ENCODE data around the gene ASB2.

ASB2 gene

DNA sequence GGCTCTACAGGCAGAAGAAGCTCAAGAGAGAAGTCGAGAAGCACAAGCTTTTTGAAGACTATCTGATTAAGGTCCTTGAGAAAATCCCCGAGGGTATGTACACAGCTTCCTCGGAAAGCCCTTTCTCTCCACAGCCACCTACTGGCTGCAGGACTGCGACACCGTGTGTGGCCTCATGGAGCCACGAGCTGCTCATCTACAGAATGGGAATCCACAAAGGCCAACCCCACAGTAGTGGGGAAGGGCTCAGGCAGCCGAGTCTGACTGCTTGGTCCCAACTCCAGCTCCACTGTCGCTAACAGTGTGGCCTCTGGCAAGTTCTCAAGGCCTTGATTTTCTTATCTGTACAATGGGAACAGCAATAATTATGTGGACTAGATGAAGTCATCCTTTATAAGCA, 23.2 kb upstream of the ASB2 start:
- DNase-seq, result no peak

DNA sequence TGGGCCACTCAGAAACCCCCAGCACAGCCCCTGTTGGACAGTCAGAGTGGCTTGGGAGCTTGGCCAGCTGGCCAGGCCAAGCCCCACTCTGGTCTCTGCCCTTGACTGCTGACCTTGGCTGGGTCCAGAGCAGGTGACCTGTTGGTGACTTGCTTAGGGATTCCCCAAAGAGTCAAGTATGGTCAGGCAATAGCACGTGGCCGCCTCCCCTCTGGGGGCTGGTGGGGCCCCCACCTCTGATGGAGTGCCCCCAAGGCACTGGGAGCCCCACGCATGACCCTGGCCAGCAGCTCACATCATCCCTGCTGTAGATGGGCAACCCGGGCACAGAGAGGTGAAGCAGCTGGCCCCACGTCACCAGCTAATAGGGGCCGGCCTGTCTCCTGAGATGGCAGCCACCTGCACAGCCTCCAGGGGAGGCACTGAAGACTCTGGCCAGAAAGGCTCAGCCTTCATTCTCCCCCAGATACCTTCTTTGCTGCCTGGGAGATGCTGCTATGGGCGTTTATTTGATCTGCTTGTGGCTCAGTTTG, 22.6 kb upstream of the ASB2 start:
- no peak for DNase-seq

DNA sequence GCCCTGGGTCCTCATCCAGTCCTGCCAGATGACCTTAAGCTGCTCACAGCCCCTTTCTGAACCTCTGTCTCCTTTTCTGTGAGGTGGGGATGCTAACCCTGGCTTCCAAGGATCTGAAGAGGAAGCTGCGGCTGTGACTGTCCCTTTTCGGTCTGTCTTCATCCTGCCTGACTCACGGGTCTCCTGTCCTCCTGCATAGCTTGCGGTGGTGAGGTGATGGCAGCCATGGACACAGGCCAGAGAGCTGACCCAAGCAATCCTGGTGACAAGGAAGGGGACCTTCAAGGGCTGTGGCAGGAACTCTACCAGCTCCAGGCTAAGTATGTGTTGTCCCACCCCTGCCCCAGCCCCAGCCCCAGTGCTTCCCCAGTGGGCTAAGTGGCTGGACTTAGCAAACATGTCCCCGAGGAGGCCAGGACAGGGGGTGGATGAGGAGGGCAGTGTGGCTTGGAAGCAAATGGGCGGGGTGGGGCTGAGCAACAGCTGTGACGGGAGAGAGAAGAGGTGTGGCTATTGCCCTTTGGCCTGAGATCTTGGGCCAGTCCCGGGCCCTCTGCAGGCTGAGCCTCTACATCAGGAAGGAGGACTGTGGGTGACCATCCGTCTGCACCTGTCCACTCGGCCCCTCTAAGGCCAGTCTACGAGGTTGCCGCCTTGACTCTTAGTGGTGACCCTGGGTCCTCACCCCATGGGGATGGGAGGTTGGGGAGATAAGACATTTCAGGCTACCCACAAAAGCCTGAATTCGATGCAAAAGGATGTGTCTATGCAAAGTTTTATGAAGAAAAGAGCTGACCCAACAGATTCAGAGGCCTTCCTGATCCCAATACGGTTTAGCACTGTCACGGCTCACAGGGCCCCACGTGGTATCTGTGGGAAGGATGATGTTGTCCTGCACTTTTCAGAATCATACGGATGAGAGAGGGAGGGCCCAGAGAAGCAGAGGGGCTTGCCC, 21.8 kb upstream of the ASB2 start:
- no peak for DNase-seq

DNA sequence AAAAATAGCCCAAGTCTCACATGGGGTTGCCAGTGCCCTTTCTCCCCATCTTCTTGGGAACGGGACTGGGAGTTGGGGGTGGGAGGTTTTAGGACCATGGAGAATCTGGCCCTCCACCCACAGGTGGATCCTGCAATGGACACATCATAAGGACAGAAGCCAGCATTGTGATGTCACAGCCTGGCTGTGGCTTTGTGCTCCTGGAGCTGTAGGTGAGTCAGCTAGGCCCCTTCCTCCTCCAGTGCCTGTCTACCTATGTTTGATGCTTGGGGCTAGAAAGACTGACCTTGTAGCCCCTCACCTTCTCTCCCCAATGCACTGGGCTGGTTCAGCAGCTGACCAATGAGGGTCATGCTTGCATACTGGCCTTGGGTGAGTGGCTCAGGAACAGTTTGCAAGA, 20.7 kb upstream of the ASB2 start, which contains the start of gene CCDC197:
Gene CCDC197 (plus strand): TSS at position 220 of the 400 bp plus-strand sequence. CDS start 831 bp downstream, outside the sequence.
- peak; percentile 32 for DNase-seq

DNA sequence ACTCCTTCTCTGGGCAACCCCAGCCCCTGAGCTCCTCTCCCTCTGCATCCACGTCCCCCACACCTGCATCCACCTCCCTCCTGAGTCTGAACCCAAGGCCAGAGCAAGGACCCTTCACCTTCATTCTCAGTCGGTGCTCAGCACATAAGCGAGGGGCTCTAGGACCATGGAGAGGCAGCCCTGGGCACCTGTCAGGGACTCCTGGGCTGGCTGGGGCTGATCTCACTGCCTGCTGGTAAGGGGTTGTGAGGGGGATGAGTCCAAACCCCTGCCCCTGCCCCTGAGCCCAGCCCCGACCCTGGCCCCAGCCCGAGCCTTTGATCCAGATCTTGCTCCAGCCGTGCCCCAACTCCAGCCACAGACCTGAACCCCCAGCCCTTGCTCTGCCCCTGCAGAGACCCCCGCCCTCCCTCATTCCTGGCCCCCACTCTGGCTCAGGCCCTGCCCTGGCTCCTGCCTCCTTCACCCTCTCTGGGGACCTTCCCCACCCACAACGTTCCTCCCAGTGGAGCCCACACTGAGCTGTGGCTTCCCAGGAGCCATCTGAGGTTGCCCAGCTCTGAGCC, 19.8 kb upstream of the ASB2 start:
- no peak for DNase-seq

DNA sequence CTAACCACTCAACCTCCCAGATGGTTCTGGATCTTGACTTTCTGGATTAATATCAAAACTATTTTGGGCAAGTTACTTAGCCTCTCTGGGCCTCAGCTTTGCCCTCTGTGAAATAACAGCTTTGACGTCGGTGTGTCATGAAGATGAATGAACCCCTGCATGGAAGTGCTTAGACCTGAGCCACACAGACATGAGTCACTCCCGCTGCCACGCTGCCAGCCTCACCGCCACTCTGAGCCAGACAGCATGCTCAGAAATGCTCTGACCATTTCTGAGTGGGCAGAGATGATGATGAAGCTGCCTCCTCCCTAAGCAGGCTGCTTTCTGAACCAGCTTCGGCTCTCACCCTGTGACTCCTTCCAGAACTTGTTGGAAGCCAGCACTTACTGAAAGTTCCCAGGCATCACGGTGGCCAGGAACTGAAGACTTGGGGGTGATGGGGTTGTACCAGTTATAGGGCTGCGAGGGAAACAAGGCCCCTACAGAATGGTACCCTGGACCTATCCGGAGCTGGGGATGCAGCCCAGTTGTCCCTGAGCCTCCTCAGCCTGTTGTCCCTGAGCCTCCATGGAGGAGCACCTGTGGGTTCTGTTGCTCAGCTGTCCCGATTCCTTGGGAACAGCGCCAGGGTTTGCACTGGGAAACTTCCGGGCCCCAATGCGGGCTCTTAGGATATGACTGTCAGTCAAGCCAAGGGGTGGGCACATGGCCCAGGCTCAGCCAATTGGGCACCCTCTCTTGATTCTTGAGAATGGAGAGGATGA, 18.7 kb upstream of the ASB2 start:
- peak; percentile 63 for DNase-seq

DNA sequence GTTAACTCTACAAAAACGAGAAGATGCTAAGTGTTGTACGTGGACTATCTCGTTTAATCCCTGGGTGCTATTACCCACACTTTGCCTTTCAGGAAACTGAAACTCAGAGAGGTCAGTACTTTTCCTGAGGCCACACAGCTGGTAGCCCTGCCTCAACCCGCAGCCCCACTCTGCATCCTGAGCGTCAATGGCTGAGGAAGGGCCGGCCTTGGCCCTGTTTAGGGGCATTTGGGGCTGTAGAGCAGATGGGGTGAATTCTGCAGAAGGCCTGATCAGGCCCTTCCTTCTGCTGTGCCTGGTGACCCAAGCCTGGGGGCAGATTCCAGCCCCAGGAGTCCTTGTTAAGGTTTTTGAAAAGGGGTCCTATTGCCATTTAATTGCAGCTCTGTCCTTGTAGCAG, 17.0 kb upstream of the ASB2 start:
- DNase-seq, result no peak

DNA sequence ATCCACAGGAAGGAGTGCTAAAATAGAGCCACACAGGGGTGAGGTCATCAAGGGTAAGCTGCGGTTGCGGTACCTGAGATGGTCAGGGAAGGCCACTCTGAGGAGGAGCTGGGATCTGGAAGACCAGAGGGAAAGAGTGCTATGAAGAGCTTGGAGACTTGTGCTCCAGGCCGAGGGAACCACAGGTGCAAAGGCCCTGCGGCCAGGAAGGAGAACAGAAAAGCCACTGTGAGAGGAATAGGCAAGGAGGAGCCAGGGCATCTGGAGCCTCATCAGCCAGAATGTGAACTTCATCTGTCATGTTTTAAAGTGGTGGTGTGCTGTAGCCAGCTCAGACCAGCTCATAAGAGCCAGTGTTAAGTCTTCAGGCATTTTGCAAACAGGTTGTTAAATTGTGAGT, 15.3 kb upstream of the ASB2 start:
- DNase-seq, result no peak

DNA sequence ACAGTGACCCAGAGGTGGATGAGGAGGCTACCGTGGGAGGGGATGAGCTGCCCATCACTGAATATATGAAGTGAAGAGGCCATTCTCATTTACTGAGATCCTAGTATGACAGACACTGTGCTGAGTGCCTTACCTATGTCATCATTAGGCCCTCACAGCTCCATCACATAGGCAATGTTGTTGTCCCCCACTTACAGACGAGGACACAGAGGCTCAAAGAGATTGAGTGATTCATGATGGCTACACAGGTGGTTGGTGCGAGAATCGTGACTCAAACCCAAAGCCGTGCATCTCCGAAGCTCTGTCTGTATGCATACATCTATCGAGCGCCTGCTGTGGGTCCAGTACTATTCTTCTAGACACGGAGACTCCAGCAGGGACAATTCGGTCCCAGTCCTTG, 14.8 kb upstream of the ASB2 start:
- no peak for DNase-seq

DNA sequence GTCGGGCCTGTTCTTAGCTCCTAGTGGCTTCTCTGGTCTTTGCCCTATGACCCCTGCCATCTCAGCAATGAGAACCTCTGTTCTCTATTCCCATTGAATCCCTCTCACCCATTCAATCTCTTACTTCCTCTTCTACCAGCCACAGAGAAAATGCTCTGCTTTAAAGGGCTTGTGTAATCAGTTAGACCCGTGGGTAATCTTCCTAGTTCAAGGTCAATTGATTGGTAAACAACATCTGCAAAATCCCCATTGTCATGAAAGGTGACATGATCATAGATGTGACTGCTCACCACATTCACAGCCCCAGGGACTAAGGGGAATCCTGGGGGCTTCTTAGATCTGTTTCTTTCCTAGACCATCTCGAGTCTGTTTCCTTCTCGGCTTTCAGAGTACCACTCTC, 13.6 kb upstream of the ASB2 start:
- DNase-seq, result no peak

DNA sequence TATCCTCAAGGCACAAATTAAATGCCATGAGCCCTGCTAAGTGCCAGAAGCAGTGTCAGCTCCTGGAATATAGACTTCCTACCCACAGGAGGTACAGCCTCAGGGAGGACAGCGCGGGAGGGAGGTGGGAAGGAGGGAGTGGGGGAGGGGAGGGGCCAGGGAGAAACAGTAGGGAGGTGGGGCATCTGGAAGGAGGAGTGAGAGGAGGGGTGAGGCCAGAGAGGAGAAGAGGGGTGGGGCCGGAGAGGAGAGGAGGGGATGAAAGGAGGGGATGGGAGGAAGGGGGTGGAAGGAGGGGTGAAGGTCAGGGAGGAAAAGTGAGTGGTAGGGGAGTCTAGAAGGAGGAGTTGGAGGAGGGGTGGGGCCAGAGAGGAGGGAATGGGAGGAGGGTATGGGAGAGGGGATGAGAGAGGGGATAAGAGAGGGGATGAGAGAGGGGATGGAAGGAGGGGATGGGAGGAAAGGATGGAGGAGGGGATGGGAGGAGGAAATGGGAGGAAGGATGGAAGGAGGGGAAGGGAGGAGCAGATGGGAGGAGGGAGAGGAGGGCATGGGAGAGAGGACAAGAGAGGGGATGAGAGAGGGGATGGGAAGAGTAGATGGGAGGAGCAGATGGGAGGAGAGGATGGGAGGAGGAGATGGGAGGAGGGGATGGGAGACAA, 11.6 kb upstream of the ASB2 start:
- no peak for DNase-seq

DNA sequence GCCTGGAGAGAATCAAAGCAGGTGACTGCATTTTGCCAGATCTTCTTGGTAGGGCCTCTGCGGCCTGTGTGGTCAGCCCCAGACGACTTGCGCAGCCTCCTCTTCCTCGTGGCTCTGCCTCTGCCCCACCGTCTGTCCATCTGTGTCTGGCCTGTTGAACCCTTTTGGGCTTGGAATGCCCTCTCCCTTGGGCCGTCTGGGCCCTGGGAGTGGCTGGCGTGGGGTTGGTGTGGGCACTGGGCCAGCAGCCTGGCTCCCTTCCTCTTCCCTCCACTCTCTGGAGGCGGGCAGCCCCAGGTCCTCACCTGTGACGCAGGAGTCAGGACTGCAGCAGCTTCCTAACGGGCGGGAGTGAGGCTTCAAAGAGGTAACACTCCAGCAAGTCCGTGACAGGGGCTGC, 11.0 kb upstream of the ASB2 start:
- no peak for DNase-seq

DNA sequence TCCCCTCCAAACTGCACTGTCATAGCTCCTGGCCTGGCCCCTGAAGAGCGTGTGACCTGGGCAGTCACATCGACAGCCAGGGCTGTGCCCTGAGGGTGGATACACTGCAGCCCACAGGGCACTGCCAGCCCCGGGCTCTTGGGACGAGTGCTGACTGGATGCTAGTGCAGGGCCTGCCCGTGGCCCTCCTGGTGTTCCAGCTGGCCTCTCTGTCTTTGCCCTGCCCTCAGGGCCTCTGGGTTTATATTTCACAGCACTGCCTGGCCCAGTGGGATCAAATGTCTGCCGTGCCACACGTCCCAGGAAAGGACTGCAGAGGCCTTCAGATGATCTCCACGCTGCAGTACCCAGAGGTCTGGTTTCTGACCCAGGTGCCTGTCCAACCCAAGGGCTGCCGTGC, 10.6 kb upstream of the ASB2 start:
- no peak for DNase-seq

DNA sequence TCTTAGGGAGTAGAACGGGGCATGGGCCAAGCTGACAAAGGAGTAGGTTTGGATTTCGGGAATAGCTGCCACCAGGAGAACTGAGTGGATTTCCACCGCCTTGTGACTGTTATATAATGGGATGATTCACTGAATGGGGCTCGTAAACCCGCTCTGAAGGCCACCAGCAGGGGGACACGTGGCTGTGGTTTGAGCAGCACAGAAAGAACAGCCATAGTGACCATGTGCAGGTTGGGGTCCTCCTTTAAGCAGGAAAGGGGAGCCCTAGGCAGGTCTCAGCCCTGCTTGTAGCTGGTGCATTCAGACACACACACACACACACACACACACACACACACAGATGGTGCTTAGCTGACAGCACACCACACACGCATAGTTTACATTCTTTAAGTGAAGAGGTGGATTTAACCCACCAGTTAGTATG, 8.6 kb upstream of the ASB2 start:
- DNase-seq, result no peak

DNA sequence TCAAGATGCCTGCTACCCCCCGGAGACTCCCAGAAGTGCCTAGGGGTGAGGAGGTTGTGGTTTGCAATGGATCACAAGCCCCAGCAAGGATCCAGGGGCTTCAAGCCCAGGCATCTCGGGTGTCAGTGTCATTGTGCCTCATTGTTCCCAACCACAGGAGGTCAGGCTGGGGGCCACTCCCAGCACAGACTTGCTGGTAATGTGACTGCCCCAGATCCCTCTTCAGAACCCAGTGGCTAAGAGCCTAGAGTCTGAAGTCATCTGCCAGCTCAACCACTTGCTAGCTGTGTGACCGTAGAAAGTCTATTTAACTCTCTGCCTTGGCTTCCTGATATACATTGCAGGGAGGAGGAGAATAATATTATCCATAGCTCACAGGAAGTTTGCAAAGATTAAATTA, 7.7 kb upstream of the ASB2 start:
- DNase-seq, result no peak

DNA sequence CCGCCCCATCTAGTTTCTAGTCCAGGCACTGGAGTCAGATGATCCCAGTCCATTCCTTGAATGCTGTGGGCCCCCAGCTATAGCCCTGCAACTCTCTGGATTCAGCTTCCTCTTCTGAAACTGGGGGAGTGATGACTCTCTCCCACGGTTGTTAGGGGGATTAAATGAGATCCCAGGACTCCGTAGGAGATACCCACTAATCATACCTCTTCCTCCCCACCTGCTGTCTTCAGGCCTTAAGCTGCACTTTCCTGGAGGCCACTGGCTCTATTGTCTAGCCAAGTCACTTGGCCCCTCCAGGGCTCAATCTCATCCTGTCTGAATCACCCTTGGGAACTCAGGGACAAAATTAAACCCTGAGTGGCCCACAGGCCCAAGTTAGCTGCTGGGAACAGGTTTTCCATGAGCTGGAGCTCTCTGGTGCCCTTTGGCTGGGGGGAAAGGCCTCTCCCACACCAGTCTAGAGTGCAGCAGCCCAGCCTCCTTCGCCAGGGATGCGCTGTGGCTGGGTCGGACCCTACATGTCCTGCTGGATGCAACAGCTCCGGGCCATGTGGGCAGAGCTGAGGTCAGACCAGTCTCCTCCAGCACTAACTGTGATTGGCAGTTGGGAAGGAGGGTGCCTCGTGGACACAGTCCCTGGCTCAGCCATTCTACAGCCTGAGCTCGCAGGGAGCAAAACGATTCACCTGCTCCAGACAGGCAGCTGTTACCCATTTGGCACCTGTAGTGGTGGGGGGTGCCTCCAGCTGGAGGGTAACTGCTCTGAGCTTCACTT, 6.0 kb upstream of the ASB2 start:
- DNase-seq, result no peak

DNA sequence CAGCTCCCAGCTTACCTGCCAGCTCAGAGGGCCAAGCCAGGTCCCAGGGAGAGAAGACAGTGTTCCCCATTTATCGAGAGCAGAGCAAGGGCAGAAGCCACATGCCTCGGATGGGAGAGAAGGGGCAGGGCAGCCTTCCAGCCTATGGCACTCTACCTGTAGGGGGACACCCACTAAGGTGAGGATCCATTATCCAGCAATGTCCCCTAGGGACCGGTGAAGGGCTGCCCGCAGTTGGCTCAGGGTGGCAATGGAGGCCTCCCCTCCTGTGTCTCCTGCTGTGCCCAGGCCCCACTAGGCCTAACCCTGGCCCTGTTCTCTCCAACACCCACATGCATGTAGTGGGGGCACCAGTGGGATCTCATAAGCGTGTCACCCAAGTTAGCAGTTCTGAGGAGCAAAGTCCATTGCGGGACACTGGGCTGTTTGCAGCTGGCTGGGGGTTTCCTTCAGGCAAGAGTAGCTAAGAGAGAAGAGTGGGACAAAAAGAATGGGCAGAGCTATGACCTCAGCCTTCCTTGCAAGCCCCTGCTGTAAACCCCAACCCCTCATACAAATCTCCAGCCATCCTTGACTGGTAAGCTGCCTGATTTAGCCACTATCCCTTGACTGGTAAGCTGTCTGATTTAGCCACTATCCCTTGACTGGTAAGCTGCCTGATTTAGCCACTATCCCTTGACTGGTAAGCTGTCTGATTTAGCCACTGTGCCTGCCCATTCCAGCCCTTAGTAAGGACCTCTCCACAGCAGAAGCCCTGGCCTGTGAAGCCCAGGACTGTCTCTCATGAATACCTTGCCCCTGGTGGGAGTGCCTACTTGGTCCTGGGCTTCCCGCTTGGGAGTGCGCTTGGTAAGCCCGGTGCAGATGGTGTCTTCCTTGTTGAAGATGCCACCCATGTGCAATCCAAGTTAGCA, 5.2 kb upstream of the ASB2 start:
- DNase-seq, result no peak

DNA sequence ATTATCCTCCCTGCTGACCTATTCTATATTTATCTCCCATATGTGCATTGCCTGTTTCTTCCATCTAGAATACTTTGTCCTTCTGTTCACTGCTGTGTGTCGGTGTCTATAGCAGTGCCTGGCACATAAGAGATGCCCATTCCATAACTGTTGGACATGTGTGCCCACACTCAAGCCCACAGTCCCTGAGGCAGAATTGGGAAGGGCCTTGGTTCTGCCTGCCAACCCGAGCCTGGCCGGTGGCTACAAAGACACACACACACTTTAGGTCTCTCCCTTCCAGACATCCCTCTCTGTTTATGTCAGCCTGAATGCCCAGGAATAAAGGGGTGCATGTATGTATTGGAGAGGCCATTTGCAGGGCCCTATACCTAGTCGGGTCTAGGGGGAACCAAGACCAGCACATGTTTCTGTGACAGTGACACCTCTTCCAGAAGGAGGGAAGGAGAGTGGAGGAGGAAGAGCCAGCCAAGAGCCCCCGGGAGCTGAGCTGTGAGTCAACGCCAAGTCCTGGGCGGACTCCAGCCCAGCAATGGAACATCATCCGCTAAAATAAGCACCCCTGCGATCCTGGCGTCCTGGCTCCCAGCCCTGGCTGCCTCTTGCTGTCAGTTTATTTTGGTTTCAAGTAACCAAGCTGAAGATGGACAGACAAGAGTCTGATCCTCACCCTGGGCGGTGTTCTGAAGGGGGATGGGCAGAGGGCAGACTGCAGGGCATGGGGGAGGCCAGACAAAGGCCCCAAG, 4.3 kb upstream of the ASB2 start:
- no peak for DNase-seq

DNA sequence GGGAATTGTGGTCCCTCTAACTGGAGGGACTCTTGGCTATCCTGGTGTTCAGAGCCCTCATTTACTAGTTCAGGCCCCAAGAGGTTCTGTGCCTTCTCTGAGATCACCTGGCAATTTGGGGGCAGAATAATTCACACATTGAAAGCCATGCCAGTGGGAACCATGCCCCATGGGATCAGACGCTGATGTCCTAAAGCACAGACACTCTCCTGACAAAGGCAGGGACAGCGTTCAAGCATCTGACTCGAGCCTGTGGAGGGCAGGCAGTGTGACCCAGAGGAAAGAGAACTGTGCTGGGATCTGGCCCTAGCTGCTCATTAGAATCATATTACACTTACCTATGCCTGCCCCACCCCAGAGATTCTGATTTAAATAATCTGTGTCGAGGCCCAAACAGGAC, 2.4 kb upstream of the ASB2 start:
- DNase-seq, result no peak

Measured in activated CD4-positive, alpha-beta T cell treated with anti-CD3 and anti-CD28 coated beads, Interleukin-10, Interleukin-2, amounts not matched to agents 100 ng/mL and 50 ng/mL, durations not matched to agents 16 hours and 8 hours (primary cell).